CD14-positive monocyte (primary cell): Measurements from ENCODE around the gene PTGR1. TPM values are rescaled to one million over a fixed set of nuclear protein-coding genes. Genes with fewer than 3 reads are reported as not detected.
"Not testable (repeated sequence)": the region's sequence is repeated elsewhere in the genome, so short reads cannot be mapped to it uniquely, and the experiment has no call there.

Experiments used
- DNase-seq, 3 donors: peaks; one replicate each; pipeline ENCODE4 v3.0.0-alpha.2; 2011 to 2022
- H2AFZ ChIP-seq: 2 replicates; pipeline ENCODE4 v1.6.0; 2012; ENCODE audit warnings: mild to moderate bottlenecking, low read depth, low read length, inconsistent platforms; ENCODE audit not compliant: insufficient read depth, poor library complexity, severe bottlenecking
- H3K27ac ChIP-seq, 2 donors: 1 replicate in 1 of 2; 2 replicates in 1 of 2; pipeline ENCODE4 v1.5.1; 2012 to 2013; ENCODE audit warnings: low read length in 2 of 2, control low read depth in 1 of 2, inconsistent platforms in 1 of 2, low read depth in 1 of 2, mild to moderate bottlenecking in 1 of 2
- H3K27me3 ChIP-seq, 2 donors: one replicate each; pipeline versions ENCODE4 v1.6.0 to v1.6.1; 2011 to 2013; ENCODE audit warnings: low read length in 2 of 2; ENCODE audit not compliant: control insufficient read depth in 2 of 2, insufficient read depth in 2 of 2
- H3K36me3 ChIP-seq, 2 donors: replicated peaks in 1 of 2; 1 replicate in 1 of 2; 2 replicates in 1 of 2; pipeline versions ENCODE4 v1.5.1 to v1.6.1; 2012 to 2013; ENCODE audit warnings: low read length in 2 of 2, control low read depth in 1 of 2, inconsistent platforms in 1 of 2, mild to moderate bottlenecking in 1 of 2; ENCODE audit not compliant: insufficient read depth in 2 of 2, control insufficient read depth in 1 of 2
- H3K4me1 ChIP-seq, 2 donors: 1 replicate in 1 of 2; 2 replicates in 1 of 2; pipeline versions ENCODE4 v1.5.1 to v1.6.1; 2012 to 2013; ENCODE audit warnings: low read length in 2 of 2, control low read depth in 1 of 2, inconsistent platforms in 1 of 2, mild to moderate bottlenecking in 1 of 2, moderate library complexity in 1 of 2; ENCODE audit not compliant: insufficient read depth in 2 of 2, control insufficient read depth in 1 of 2
- H3K4me2 ChIP-seq: replicated peaks from 2 replicates; pipeline ENCODE3; 2012; ENCODE audit warnings: low read length, moderate library complexity, mild to moderate bottlenecking; ENCODE audit not compliant: poor library complexity, severe bottlenecking; ENCODE audit errors: extremely low read depth
- H3K4me3 ChIP-seq, 3 experiments: fragments of 200-600 bp in 1 of 3; sonication (generic) in 1 of 3; replicated peaks in 1 of 3; 1 replicate in 2 of 3; 2 replicates in 1 of 3; pipeline ENCODE4 v1.5.1; 2011 to 2013; ENCODE audit warnings: low read length in 3 of 3, mild to moderate bottlenecking in 3 of 3, control low read depth in 2 of 3, low read depth in 2 of 3, inconsistent platforms in 1 of 3, moderate library complexity in 1 of 3
- H3K79me2 ChIP-seq: 2 replicates; pipeline ENCODE4 v1.6.0; 2012; ENCODE audit warnings: mild to moderate bottlenecking, control low read depth, inconsistent platforms, low read length, moderate library complexity; ENCODE audit not compliant: insufficient read depth
- H3K9ac ChIP-seq: 2 replicates; pipeline ENCODE4 v1.6.0; 2017; ENCODE audit warnings: low read length, mild to moderate bottlenecking; ENCODE audit not compliant: insufficient read depth, poor library complexity, severe bottlenecking
- H3K9me3 ChIP-seq, 2 donors: replicated peaks in 1 of 2; 1 replicate in 1 of 2; 2 replicates in 1 of 2; pipeline versions ENCODE4 v1.5.1 to v1.6.1; 2012 to 2013; ENCODE audit warnings: low read length in 2 of 2, control low read depth in 1 of 2; ENCODE audit not compliant: control insufficient read depth in 1 of 2, insufficient read depth in 1 of 2
- H4K20me1 ChIP-seq: 2 replicates; pipeline ENCODE4 v1.6.0; 2012; ENCODE audit warnings: mild to moderate bottlenecking, low read length, control low read depth, moderate library complexity; ENCODE audit not compliant: insufficient read depth
- H3K27ac Mint-ChIP-seq, 7 donors: one replicate each; pipeline ENCODE4 v1.8.0; 2020; ENCODE audit warnings: mild to moderate bottlenecking in 7 of 7, mixed read lengths in 7 of 7, moderate library complexity in 6 of 7, inconsistent platforms in 2 of 7
- H3K27me3 Mint-ChIP-seq, 3 donors: one replicate each; pipeline ENCODE4 v1.8.0; 2021 to 2022; ENCODE audit warnings: low read depth in 3 of 3, mild to moderate bottlenecking in 3 of 3, mixed read lengths in 3 of 3, moderate library complexity in 3 of 3, inconsistent platforms in 1 of 3
- H3K36me3 Mint-ChIP-seq, 2 donors: one replicate each; pipeline ENCODE4 v1.8.0; 2020; ENCODE audit warnings: mixed read lengths in 2 of 2, inconsistent platforms in 1 of 2, mild to moderate bottlenecking in 1 of 2
- H3K4me1 Mint-ChIP-seq: one replicate; pipeline ENCODE4 v1.8.0; 2020; ENCODE audit warnings: mild to moderate bottlenecking, mixed read lengths
- H3K4me3 Mint-ChIP-seq, 2 donors: one replicate each; pipeline ENCODE4 v1.8.0; 2020; ENCODE audit warnings: mild to moderate bottlenecking in 2 of 2, mixed read lengths in 2 of 2, moderate library complexity in 1 of 2
- H3K9me3 Mint-ChIP-seq, 7 donors: one replicate each; pipeline ENCODE4 v1.8.0; 2020 to 2022; ENCODE audit warnings: mixed read lengths in 7 of 7, mild to moderate bottlenecking in 6 of 7, moderate library complexity in 6 of 7, inconsistent platforms in 2 of 7
- CTCF ChIP-seq: fragments of 200-600 bp; IDR thresholded peaks from one replicate; pipeline ENCODE4 v1.8.0; 2022; ENCODE audit warnings: antibody characterized with exemption, mild to moderate bottlenecking
- WGBS: methylation state at CpG from one replicate; pipeline ENCODE4 v1.1.5; 2013; ENCODE audit warnings: missing lambda C conversion rate; ENCODE audit not compliant: insufficient coverage; 5-methylcytosine and 5-hydroxymethylcytosine counted together
- intact Hi-C, 2 donors: fragments of 100-400 bp; cut with micrococcal nuclease; formaldehyde crosslinking; loops; one replicate each; pipeline versions ENCODE4 v1.15.0 to v1.15.1; 2023
- polyA plus RNA-seq, 3 donors: library from polyadenylated mRNA; depleted of rRNA in 1 of 3; unstranded in 2 of 3; stranded (reverse) in 1 of 3; fragments of 300-500 nt in 2 of 3; fragments of >200 nt in 1 of 3; fragmentation: Illumina TruSeq in 2 of 3; gene quantifications; 1 replicate in 2 of 3; 2 replicates in 1 of 3; pipeline ENCODE4 v1.2.3, GENCODE V29; 2012 to 2021

The PTGR1 gene
- polyA plus RNA-seq, 3 donors, result 0.41 to 1.1 (median 0.68) TPM

GRCh38 chr9:111572950-111573604, 26.4 kb downstream of the PTGR1 start:
- H3K4me1 ChIP-seq, result no peaks in the 10 kb centered on the region
- intact Hi-C loops, result no loop called here
- no peak overlapping the region for H3K4me3 ChIP-seq
- Mint-ChIP-seq H3K36me3 (peaks cover 38 to 54% of the 10 kb centered on the region in 2 donors), H3K9me3 (peaks cover 30 to 42% (median 40%) of the 10 kb centered on the region in 7 donors), H3K4me1 (no peaks in the 10 kb centered on the region), H3K27ac (no peak overlapping the region), H3K4me3 (no peak overlapping the region), H3K27me3 (peaks cover 0 to 6% (median 2%) of the 10 kb centered on the region in 3 donors)
- no peaks in the 10 kb centered on the region for H4K20me1 ChIP-seq
- peaks cover 0 to 22% of the 10 kb centered on the region in 2 donors for H3K36me3 ChIP-seq
- H3K4me2 ChIP-seq, result no peak overlapping the region
- no peak for TF ChIP-seq CTCF
- no peak overlapping the region for H3K9ac ChIP-seq
- H3K27ac ChIP-seq, result no peak overlapping the region
- H3K9me3 ChIP-seq, result peaks cover 22 to 37% of the 10 kb centered on the region in 2 donors
- H2AFZ ChIP-seq, result no peak overlapping the region
- no peaks in the 10 kb centered on the region for H3K79me2 ChIP-seq
- H3K27me3 ChIP-seq, result no peaks in the 10 kb centered on the region
- 100% methylated on average over 2 of the region's 4 CpGs for WGBS
- no peak for DNase-seq

DNA sequence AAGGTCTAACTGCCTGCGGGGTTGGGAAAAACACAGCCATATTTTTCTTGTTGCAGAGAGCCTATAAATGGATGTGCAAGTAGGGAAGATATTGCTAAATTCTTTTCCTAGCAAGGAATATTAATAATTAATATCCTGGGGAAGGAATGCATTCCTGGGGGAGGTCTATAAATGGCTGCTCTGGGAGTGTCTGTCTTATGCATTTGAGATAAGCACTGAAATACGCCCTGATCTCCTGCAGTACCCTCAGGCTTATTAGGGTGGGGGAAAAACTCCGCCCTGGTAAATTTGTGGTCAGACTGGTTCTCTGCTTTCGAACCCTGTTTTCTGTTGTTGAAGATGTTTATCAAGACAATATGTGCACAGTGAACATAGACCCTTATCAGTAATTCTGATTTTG, 31.3 kb downstream of the PTGR1 start:
- H3K4me3 ChIP-seq, H3K27me3 Mint-ChIP-seq, H3K4me3 Mint-ChIP-seq, H3K27ac Mint-ChIP-seq, H3K27me3 ChIP-seq, H3K4me1 ChIP-seq, H3K4me1 Mint-ChIP-seq, intact Hi-C loops, H3K9ac ChIP-seq, H2AFZ ChIP-seq, H3K4me2 ChIP-seq, H4K20me1 ChIP-seq, DNase-seq, H3K27ac ChIP-seq, H3K79me2 ChIP-seq: not testable (repeated sequence)
- peaks cover 39 to 72% (median 60%) of the 10 kb centered on the region in 7 donors for H3K9me3 Mint-ChIP-seq
- H3K36me3 Mint-ChIP-seq, result peaks cover 45 to 57% of the 10 kb centered on the region in 2 donors
- peaks cover 0 to 22% of the 10 kb centered on the region in 2 donors for H3K36me3 ChIP-seq
- 60% methylated on average over 2 of the region's 4 CpGs for WGBS
- peaks cover 37 to 69% of the 10 kb centered on the region in 2 donors for H3K9me3 ChIP-seq
